ENCODE measurements around the gene CXCR4. TPM values are rescaled to one million over a fixed set of nuclear protein-coding genes. Genes with fewer than 3 reads are reported as not detected.

Gene CXCR4
- total RNA-seq, 1 donor from 2014 or later = not detected

GRCh38 chr2:136126021-136126420 is 8.1 kb upstream of the CXCR4 start:
- H3K27me3 Mint-ChIP-seq (ENCODE audit: unreplicated experiment) = peaks cover 54% of the 10 kb centered on the region
- no peaks in the 10 kb centered on the region for H3K4me1 Mint-ChIP-seq (ENCODE audit: unreplicated experiment)
- H3K36me3 Mint-ChIP-seq (ENCODE audit: unreplicated experiment) = no peaks in the 10 kb centered on the region
- no peak overlapping the region for H3K4me3 Mint-ChIP-seq (ENCODE audit: unreplicated experiment)
- no peak for DNase-seq (ENCODE audit: extremely low spot score, unreplicated experiment)
- no peak overlapping the region for H3K27ac Mint-ChIP-seq (ENCODE audit: unreplicated experiment)
- H3K9me3 Mint-ChIP-seq (ENCODE audit: unreplicated experiment) = no peaks in the 10 kb centered on the region
- TF ChIP-seq CTCF (IDR thresholded peaks at IDR 0.05) = no peak

- Mint-ChIP-seq H3K27me3 (ENCODE audit: unreplicated experiment) (peaks cover 62% of the 10 kb centered on the region), H3K4me1 (ENCODE audit: unreplicated experiment) (no peaks in the 10 kb centered on the region), H3K36me3 (ENCODE audit: unreplicated experiment) (no peaks in the 10 kb centered on the region), H3K9me3 (ENCODE audit: unreplicated experiment) (no peaks in the 10 kb centered on the region), H3K4me3 (ENCODE audit: unreplicated experiment) (no peak overlapping the region), H3K27ac (ENCODE audit: unreplicated experiment) (no peak overlapping the region)
- TF ChIP-seq CTCF (IDR thresholded peaks at IDR 0.05) = no peak
- DNase-seq (ENCODE audit: extremely low spot score, unreplicated experiment) = no peak
Measured at GRCh38 chr2:136125236-136125635, 7.3 kb upstream of the CXCR4 start.

- Mint-ChIP-seq H3K4me1 (ENCODE audit: unreplicated experiment) (no peaks in the 10 kb centered on the region), H3K27ac (ENCODE audit: unreplicated experiment) (no peak overlapping the region), H3K36me3 (ENCODE audit: unreplicated experiment) (no peaks in the 10 kb centered on the region), H3K27me3 (ENCODE audit: unreplicated experiment) (peaks cover 66% of the 10 kb centered on the region), H3K9me3 (ENCODE audit: unreplicated experiment) (no peaks in the 10 kb centered on the region), H3K4me3 (ENCODE audit: unreplicated experiment) (no peak overlapping the region)
- DNase-seq (ENCODE audit: extremely low spot score, unreplicated experiment) = no peak
- no peak for TF ChIP-seq CTCF (IDR thresholded peaks at IDR 0.05)
Measured at GRCh38 chr2:136124805-136125204, 6.9 kb upstream of the CXCR4 start.

- DNase-seq (ENCODE audit: extremely low spot score, unreplicated experiment) = no peak
- TF ChIP-seq CTCF (IDR thresholded peaks at IDR 0.05) = no peak
- H3K4me3 Mint-ChIP-seq (ENCODE audit: unreplicated experiment) = no peak overlapping the region
- H3K27ac Mint-ChIP-seq (ENCODE audit: unreplicated experiment) = no peak overlapping the region
- H3K4me1 Mint-ChIP-seq (ENCODE audit: unreplicated experiment) = peaks cover 15% of the 10 kb centered on the region
- peaks cover 75% of the 10 kb centered on the region for H3K27me3 Mint-ChIP-seq (ENCODE audit: unreplicated experiment)
- H3K9me3 Mint-ChIP-seq (ENCODE audit: unreplicated experiment) = no peaks in the 10 kb centered on the region
- no peaks in the 10 kb centered on the region for H3K36me3 Mint-ChIP-seq (ENCODE audit: unreplicated experiment)
Measured at GRCh38 chr2:136122661-136123060, 4.7 kb upstream of the CXCR4 start.

GRCh38 chr2:136121204-136121910 is 3.4 kb upstream of the CXCR4 start:
- DNase-seq (ENCODE audit: extremely low spot score, unreplicated experiment) = no peak
- no peaks in the 10 kb centered on the region for H3K9me3 Mint-ChIP-seq (ENCODE audit: unreplicated experiment)
- no peak overlapping the region for H3K4me3 Mint-ChIP-seq (ENCODE audit: unreplicated experiment)
- peaks cover 80% of the 10 kb centered on the region for H3K27me3 Mint-ChIP-seq (ENCODE audit: unreplicated experiment)
- no peaks in the 10 kb centered on the region for H3K36me3 Mint-ChIP-seq (ENCODE audit: unreplicated experiment)
- H3K27ac Mint-ChIP-seq (ENCODE audit: unreplicated experiment) = no peak overlapping the region
- no peak for TF ChIP-seq CTCF (IDR thresholded peaks at IDR 0.05)
- peaks cover 26% of the 10 kb centered on the region for H3K4me1 Mint-ChIP-seq (ENCODE audit: unreplicated experiment)
